ENCODE results near the gene SF3A1.

- no peak for TF ChIP-seq CTCF (IDR thresholded peaks at IDR 0.05; ENCODE audit: insufficient read depth, low read length)
- TF ChIP-seq GABPA (IDR thresholded peaks at IDR 0.05; ENCODE audit: low read depth) = no peak
Measured at GRCh38 chr22:30393322-30393680, 36.6 kb upstream of the SF3A1 start.

Measured in HL-60 (cell line).